Lower leg skin (tissue), 4 donors: ENCODE results near the gene TCN1. TPM values are rescaled to one million over a fixed set of nuclear protein-coding genes. Genes with fewer than 3 reads are reported as not detected.

Experiments
- DNase-seq, 2 donors: peaks; one replicate each; pipeline ENCODE4 v3.0.0-alpha.2; 2019; ENCODE audit warnings: low spot score in 2 of 2
- H3K4me3 ChIP-seq: fragments of 200-600 bp; sonication (generic); 2 replicates; pipeline ENCODE4 v1.5.1; 2017; ENCODE audit warnings: mild to moderate bottlenecking, low read depth; ENCODE audit not compliant: poor library complexity, severe bottlenecking
- CTCF ChIP-seq, 3 donors: fragments of 450-650 bp; IDR thresholded peaks; one replicate each; pipeline ENCODE4 v1.5.1; 2016; ENCODE audit warnings: antibody characterized with exemption in 3 of 3, mild to moderate bottlenecking in 3 of 3, moderate library complexity in 2 of 3
- POLR2A ChIP-seq, 2 donors: fragments of 450-650 bp; IDR thresholded peaks; one replicate each; pipeline ENCODE4 v1.6.1; 2016 to 2017; ENCODE audit warnings: antibody characterized with exemption in 2 of 2, mild to moderate bottlenecking in 1 of 2, moderate library complexity in 1 of 2
- WGBS, 2 donors: methylation state at CpG; one replicate each; pipeline ENCODE4 v1.1.5; 2018; 5-methylcytosine and 5-hydroxymethylcytosine counted together
- intact Hi-C: fragments of 100-400 bp; cut with DNase I; formaldehyde crosslinking; loops from one replicate; pipeline ENCODE4 v1.15.0; 2023; ENCODE audit warnings: low total_unique reads
- total RNA-seq, 4 donors: library from RNA; depleted of rRNA; stranded (reverse); fragments of >200 nt; gene quantifications; one replicate each; pipeline ENCODE4 v1.1.0, GENCODE V29; 2016

Gene TCN1
- total RNA-seq, 4 donors from 2014 or later = 0.84 to 4.2 (median 1.5) TPM

- intact Hi-C loops = no loop called here
- no peak for TF ChIP-seq POLR2A (IDR thresholded peaks at IDR 0.05)
- TF ChIP-seq CTCF (IDR thresholded peaks at IDR 0.05) = no peak
Measured at GRCh38 chr11:59866836-59867235, 549 bp upstream of the TCN1 start.

GRCh38 chr11:59865031-59865430 lies 1.3 kb downstream of the TCN1 start:
- TF ChIP-seq CTCF (IDR thresholded peaks at IDR 0.05) = no peak
- TF ChIP-seq POLR2A (IDR thresholded peaks at IDR 0.05) = no peak
- intact Hi-C loops = no loop called here
- DNase-seq = no peak
- 67 to 73% methylated on average over 1 of the region's 1 CpG for WGBS, 2 donors
- no peak overlapping the region for H3K4me3 ChIP-seq

More at GRCh38 chr11:59866836-59867235, 549 bp upstream of the TCN1 start:
- DNase-seq = no peak
- no peak overlapping the region for H3K4me3 ChIP-seq
- 52 to 86% methylated on average over 1 of the region's 1 CpG for WGBS, 2 donors

- TF ChIP-seq POLR2A (IDR thresholded peaks at IDR 0.05) (no peak), CTCF (IDR thresholded peaks at IDR 0.05) (no peak)
- no peak for DNase-seq
- 70 to 76% methylated on average over 3 of the region's 3 CpGs for WGBS, 2 donors
- no peak overlapping the region for H3K4me3 ChIP-seq
- intact Hi-C loops = no loop called here
Measured at GRCh38 chr11:59862252-59862651, 4.0 kb downstream of the TCN1 start.

GRCh38 chr11:59859673-59860072 lies 6.6 kb downstream of the TCN1 start:
- DNase-seq = no peak
- intact Hi-C loops = no loop called here
- no peak for TF ChIP-seq CTCF (IDR thresholded peaks at IDR 0.05)
- no peak for TF ChIP-seq POLR2A (IDR thresholded peaks at IDR 0.05)
- H3K4me3 ChIP-seq = no peak overlapping the region

- DNase-seq = no peak
- TF ChIP-seq CTCF (IDR thresholded peaks at IDR 0.05) (no peak), POLR2A (IDR thresholded peaks at IDR 0.05) (no peak)
- WGBS, 2 donors = 56 to 62% methylated on average over 10 of the region's 10 CpGs
- intact Hi-C loops = no loop called here
- H3K4me3 ChIP-seq = no peak overlapping the region
Measured at GRCh38 chr11:59857439-59858434, 8.6 kb downstream of the TCN1 start.
